NB4 (cell line): ENCODE data around the gene RBMY1A1.

ENCODE experiments used
- POLR2A ChIP-seq: IDR thresholded peaks from 2 replicates; pipeline ENCODE4 v1.6.1; 2011; ENCODE audit warnings: mild to moderate bottlenecking; ENCODE audit not compliant: insufficient read length; ENCODE audit errors: extremely low read depth
- TF ChIP-seq, protein P1 (sequence below): IDR thresholded peaks from 2 replicates; pipeline ENCODE4 v1.6.1; 2011; ENCODE audit warnings: low read depth, low read length
- TF ChIP-seq, protein P2 (sequence below): IDR thresholded peaks from one replicate; pipeline ENCODE4 v1.5.1; 2012; ENCODE audit warnings: low read depth, low read length

DNA sequence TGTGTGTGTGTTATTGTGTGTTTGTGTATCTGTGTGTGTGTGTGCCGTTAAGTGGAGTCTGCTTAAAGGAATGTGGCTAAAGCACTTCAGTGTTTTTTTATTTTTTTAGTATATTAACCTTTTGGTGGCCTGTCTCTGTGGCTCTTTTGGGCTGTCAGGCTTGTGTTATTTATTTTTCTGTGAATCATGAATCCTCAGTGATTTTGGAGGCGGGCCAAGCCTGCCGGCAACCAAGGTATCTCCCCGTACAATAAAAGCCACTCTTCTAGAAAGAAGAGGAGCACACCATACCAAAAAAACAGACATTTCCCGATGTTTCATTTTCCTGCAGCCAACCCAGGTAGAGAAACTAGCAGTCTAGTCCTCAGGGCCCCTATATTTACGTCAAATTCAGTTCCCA, 57.4 kb downstream of the RBMY1A1 start:
- TF ChIP-seq, protein P1, sequence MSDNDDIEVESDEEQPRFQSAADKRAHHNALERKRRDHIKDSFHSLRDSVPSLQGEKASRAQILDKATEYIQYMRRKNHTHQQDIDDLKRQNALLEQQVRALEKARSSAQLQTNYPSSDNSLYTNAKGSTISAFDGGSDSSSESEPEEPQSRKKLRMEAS = no peak
- TF ChIP-seq, protein P2, sequence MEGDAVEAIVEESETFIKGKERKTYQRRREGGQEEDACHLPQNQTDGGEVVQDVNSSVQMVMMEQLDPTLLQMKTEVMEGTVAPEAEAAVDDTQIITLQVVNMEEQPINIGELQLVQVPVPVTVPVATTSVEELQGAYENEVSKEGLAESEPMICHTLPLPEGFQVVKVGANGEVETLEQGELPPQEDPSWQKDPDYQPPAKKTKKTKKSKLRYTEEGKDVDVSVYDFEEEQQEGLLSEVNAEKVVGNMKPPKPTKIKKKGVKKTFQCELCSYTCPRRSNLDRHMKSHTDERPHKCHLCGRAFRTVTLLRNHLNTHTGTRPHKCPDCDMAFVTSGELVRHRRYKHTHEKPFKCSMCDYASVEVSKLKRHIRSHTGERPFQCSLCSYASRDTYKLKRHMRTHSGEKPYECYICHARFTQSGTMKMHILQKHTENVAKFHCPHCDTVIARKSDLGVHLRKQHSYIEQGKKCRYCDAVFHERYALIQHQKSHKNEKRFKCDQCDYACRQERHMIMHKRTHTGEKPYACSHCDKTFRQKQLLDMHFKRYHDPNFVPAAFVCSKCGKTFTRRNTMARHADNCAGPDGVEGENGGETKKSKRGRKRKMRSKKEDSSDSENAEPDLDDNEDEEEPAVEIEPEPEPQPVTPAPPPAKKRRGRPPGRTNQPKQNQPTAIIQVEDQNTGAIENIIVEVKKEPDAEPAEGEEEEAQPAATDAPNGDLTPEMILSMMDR = no peak
- TF ChIP-seq POLR2A = no peak
